CD4-positive, alpha-beta T cell treated with Interleukin-15 for 1 hour (primary cell): ENCODE data around the gene ANXA6.

ENCODE experiments used
- DNase-seq: peaks from one replicate; pipeline ENCODE4 v3.0.0-alpha.2; 2020

Gene ANXA6

DNA sequence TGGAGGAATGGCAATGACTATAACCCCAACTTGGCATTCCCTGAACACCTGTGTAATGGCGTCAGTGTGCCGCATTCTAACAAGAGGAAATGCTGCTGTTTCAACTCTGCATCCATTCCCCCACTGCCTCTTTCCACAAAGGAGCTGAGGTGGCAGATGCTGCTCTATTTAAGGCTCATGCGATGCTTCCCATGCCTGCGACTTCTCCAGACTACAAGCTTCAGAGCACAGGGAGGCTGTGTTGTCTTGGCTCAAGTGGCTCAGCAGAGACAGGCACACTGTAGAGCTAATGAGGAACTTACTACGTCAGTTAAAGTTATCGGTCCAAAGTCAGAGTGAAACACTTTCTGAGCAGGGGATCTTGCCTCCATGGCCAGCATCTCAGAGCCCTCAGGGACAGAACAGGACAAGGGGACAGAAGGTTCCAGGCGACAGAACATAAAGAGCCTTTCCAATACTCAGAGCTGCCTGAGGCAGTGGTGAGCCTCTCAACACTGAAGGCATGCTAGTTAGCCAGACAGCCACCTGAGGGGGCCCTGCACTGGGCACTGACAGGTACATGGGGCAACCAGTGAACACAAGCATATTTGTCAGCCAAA lies 98.6 kb downstream of the ANXA6 start:
- peak; percentile 30 for DNase-seq

DNA sequence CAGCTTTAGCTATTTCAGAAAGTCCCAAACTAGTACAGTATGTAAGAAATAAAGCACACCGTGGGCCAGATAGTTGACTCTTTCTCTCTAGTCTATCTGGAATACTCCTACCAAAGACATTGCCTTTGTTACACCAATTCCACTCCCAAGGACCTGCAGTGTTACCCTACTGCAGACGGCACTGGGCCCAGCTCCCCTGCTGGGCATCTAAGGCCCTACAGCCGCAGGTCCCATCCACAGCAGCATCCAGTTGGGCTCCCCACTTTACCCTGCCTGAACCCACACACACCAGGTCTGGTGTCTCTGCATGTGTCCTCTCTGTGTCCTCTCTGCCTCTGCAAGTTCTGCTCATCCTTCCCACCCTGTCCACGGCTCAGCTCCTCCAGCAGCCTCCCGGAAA lies 99.3 kb downstream of the ANXA6 start:
- no peak for DNase-seq

DNA sequence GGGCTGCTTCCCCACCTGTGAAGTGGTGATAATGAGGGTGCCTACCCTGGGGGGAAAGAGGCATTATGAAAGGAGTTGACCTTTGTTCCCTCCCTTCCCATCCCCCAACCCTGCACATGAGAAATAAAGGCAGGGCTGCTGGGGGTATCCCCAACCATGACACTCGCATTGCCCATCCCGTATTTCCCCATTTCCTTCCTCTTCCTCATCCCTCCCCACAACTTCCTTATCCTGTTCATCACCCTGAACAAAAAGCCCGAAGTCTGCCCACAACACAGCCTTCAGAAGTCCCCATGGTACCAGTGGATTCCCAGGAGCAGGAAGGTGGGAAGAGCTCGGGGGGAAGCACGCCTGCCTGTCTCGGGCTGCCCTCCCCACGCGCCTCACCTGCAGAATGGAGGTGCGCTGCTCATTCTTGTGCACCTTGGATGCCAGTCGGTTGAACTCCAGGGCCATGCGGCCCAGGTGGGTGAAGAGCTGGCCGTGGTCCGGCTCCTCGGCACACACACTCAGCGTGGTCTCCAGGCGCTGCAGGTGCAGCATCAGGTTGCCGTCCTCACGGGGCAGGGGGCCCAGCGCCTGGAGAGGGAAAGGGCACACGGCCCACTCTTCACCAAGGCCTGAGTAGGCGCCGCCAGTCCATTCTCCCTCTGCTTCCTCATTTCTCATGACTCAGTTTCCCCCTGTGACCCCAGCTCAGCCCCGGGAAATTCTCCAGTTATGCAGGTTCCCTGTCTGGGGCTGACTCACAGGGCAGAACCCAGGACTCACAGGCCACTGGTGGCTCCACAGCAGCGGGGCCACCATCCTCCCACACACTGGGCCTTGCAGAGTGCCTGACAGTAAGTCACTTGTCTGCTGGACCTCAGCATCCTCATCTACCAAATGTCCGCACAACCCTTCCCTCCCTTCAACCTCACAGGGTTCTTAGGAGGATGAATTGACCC lies 100.9 kb downstream of the ANXA6 start:
- peak; percentile 73 for DNase-seq

DNA sequence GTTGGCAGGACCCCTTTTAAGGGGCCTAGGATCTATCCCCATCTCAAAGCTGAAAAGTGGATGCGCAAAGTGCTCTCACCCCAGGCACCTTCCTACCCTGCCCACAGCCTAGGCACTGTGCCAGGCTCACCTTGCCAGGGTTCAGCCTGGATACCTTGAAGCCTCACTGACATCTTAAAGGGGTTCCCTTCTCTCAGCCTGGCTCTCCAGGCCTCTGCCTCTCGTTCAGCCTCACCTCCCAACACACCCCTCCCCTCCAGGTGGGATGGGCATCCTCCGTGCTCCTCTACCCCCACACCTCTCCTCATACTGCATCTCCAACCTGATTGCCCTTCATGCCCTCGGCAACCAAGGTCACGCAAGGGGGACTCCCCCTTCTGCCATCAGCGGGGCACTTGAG lies 102.2 kb downstream of the ANXA6 start:
- DNase-seq = no peak

DNA sequence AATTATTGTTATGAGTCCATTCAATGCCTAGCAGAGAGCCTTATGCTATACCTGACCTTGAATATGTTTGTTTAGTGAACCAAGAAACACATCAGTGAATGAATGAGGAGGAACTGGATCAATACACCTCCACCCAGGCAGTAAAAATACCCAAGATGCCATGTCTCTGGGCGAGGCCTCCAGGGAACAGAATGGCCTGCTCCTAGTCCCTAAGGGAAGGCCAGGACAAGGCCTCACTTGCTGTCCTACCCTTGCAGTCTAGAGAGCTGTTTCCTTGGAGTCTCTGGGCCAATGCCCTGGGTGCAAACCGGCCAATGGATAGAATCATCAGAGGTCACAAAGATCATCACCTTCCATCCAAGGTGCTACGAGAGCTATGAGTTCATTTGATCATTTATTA lies 102.9 kb downstream of the ANXA6 start:
- DNase-seq = no peak

DNA sequence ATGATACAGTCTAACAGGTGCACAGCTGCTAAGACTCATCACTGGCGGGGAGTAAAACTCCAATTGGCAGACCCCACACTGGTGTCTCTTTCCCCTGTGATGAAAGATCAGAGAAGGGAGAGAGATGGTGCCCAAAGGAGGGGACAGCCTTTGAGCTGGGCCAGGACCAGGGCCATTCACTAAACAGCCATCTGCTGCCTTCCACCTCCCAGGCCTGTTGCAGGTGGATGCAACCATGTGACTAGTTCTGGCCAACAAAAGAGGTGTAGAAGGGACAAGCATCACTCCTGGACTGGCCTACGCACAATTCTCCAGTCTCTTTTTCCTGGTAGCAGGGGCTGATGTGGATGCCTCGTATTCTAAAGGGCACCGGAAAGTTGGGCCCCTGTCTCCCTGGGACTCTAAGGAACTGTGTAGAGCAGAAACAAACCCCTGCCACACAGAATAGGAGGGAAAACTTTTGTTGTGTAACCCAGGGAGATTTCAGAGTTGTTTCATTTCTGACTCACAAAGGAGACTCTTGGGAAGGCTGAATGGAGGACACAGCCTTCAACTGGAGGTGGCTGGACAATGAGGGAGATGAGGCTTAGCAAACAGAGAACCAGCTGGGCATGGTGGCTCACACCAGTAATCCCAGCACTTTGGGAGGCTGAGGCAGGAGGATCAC lies 103.7 kb downstream of the ANXA6 start:
- no peak for DNase-seq

DNA sequence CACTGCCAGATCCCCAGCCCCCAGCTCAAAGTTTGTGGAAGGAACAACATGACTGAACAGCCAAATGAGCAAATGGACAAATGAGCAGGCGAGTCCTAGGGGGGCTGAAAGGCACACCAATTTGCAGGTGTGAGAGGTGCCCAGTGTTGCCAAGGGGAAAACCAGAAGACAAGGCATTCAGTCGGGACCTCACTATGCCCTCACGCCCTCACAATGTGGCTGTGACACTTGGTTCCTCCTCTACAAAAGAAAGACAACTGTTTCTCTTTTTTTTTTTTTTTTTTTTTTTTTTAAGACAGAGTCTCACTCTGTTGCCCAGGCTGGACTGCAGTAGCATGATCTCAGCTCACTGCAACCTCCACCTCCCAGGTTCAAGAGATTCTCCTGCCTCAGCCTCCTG lies 104.7 kb downstream of the ANXA6 start:
- DNase-seq = no peak

DNA sequence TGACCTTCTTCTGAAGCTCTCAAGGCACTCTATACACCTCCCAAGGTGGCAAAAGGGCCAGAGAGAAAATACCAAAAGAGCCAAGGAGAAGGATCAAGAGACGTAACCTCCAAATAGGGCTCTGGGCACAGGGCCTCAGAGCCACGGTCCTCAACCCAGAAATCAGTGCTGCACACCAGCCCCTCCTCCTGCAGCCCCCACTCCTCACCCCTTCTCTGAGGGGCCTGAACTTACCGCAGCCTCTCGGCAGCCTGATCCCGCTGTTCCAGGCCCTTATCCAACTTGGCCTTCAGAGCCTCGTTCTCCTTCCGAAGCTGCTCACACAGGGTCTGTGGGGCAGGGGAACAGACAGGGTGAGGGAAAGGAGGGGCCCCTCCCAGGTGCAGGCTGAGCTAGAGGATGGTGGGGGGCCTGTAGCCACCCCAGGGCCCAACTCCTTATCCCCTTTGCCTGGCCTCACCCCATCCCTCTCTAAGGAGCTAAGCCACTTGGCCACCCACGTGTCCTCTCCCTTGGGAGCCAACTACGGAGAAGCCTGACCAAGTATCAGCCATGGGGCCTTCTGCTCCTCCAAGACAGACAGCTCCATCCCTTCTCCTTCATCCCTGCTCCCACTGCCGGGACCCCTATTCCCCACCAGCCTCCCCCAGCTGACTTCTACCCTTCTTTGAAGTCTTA lies 105.5 kb downstream of the ANXA6 start:
- DNase-seq = no peak

DNA sequence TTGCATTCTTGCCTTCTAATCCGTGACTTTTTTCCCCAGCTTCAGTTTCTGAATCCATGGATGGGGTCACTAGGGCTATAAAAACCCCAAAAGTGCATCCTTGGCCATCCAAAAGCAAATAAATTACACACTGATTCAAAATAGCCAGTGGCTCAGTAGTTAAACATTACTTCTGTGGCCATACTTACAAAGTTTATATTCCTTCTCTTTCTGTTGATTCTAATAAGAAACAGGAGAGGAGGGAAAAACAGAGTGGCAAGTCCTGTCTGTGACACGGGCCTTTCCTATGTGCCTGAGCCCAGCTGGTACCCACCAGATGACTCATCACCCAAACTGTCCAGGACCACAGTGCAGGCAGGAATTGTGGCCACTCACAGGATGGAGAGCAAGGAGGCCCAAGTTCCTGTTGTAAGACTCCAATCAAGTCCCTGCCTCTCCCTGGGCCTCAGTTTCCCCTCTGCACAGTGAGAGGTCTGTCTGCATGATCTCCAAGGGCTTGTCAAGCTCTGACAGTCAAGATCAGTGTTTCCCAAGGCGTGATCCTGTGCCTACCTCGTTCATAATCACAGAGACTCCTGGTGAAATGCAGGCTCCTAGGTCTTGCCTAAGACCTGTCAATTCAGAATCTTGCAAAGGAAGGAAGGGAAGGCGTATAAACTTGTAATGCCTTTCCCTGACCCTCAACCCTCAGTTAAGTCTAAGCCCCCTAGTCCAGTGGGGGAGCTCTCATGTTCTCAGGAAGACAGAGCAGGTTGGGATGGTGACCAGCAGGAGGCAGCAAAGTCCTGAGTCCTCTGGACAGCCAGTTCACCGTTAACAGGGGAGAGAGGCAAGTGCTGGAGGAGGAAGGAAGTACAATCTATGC lies 106.3 kb downstream of the ANXA6 start:
- peak; percentile 77 for DNase-seq
